Right lobe of liver (tissue), 6 donors: Measurements from ENCODE around the gene RASGRF2. TPM values are rescaled to one million over a fixed set of nuclear protein-coding genes. Genes with fewer than 3 reads are reported as not detected.

ENCODE experiments used
- ATAC-seq, 4 donors: fragments of 200-7000 bp; cut with Tn5 transposase; one replicate each; pipeline ENCODE4 v1.9.1; 2020; ENCODE audit warnings: mild to moderate bottlenecking in 4 of 4, moderate library complexity in 4 of 4
- DNase-seq, 3 donors: peaks; one replicate each; pipeline ENCODE4 v3.0.0-alpha.2; 2020
- H3K27ac ChIP-seq, 3 donors: fragments of 200-600 bp; one replicate each; pipeline ENCODE4 v1.8.0; 2022
- H3K27me3 ChIP-seq, 2 donors: fragments of 200-600 bp; one replicate each; pipeline ENCODE4 v1.8.0; 2022
- H3K36me3 ChIP-seq, 4 donors: fragments of 200-600 bp; sonication (generic) in 1 of 4; one replicate each; pipeline versions ENCODE4 v1.5.1 to v1.8.0; 2017 to 2022; ENCODE audit warnings: control low read depth in 1 of 4
- H3K4me1 ChIP-seq, 4 donors: fragments of 200-600 bp; sonication (generic) in 1 of 4; one replicate each; pipeline versions ENCODE4 v1.5.1 to v1.8.0; 2017 to 2022; ENCODE audit warnings: control low read depth in 1 of 4
- H3K4me3 ChIP-seq, 3 donors: fragments of 200-600 bp; one replicate each; pipeline ENCODE4 v1.8.0; 2022
- H3K9me3 ChIP-seq, 4 donors: fragments of 200-600 bp; sonication (generic) in 1 of 4; one replicate each; pipeline versions ENCODE4 v1.5.1 to v1.8.0; 2017 to 2022; ENCODE audit warnings: control low read depth in 1 of 4
- CTCF ChIP-seq, 4 donors: fragments of 200-600 bp in 3 of 4; fragments of 450-650 bp in 1 of 4; IDR thresholded peaks; one replicate each; pipeline versions ENCODE4 v1.5.1 to v1.8.0; 2016 to 2022; ENCODE audit warnings: antibody characterized with exemption in 4 of 4, mild to moderate bottlenecking in 2 of 4
- POLR2A ChIP-seq: fragments of 450-650 bp; IDR thresholded peaks from one replicate; pipeline ENCODE4 v1.6.1; 2017; ENCODE audit warnings: antibody characterized with exemption, mild to moderate bottlenecking
- WGBS: methylation state at CpG from one replicate; pipeline ENCODE4 v1.1.6; 2018; ENCODE audit warnings: low coverage, low lambda C conversion rate; ENCODE audit not compliant: insufficient coverage; ENCODE audit errors: missing lambda C conversion rate; 5-methylcytosine and 5-hydroxymethylcytosine counted together
- intact Hi-C, 2 donors: fragments of 100-400 bp; cut with DNase I; formaldehyde crosslinking; loops; one replicate each; pipeline versions ENCODE4 v1.11.2 to v1.14.1; 2022
- total RNA-seq, 6 experiments: library from RNA; depleted of rRNA in 2 of 6; stranded (reverse); fragments of >200 nt in 2 of 6; fragmentation: NEBNext Ultra II Directional in 3 of 6; extraction: Animal tissue kit (Norgen Biotek cat#: 25700) in 3 of 6; gene quantifications; one replicate each; pipeline versions ENCODE4 v1.1.0 to v1.2.4, GENCODE V29; 2016 to 2023
- donor health status: DM: no; HTN: yes; CAD: no.
- donor health status: DM: no; HTN: no; CAD: no.
- donor health status: DM: no; HTN: no; CAD: no.
- donor health status: DM: no; HTN: yes; CAD: no.
- donor health status: DM: no; HTN: yes; CAD: no.

The RASGRF2 gene
- total RNA-seq, 6 experiments from 2014 or later: 0.20 to 0.61 (median 0.36) TPM

DNA sequence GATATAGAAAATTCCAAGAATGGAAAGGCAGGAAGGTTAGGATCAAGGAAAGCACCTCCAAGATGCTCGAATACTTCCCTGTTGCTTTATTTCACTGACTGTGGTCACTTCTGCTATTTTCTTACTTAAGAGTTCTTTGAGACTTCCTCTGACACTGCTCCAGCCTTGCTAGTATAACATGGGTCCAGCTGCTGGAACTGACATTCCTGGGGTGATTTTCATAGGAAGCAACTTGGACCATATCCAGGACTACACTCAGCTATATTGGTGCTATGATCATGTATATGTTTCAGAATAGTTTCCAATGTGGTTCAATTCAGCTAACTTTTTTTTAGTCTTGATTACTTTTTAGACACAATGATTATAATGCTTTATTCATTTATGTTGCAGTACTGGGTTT, 191.4 kb downstream of the RASGRF2 start:
- Histone ChIP-seq H3K27me3 (no peaks in the 10 kb centered on the region), H3K27ac (no peak overlapping the region), H3K4me1 (no peaks in the 10 kb centered on the region), H3K9me3 (no peaks in the 10 kb centered on the region), H3K36me3 (no peaks in the 10 kb centered on the region), H3K4me3 (no peak overlapping the region)
- 42% methylated on average over 1 of the region's 1 CpG for WGBS
- intact Hi-C loops: no loop called here
- ATAC-seq (no peak), DNase-seq (no peak)
- TF ChIP-seq POLR2A (no peak), CTCF (IDR thresholded peaks at IDR 0.05) (no peak)

- Histone ChIP-seq H3K4me3 (no peak overlapping the region), H3K9me3 (no peaks in the 10 kb centered on the region), H3K4me1 (no peaks in the 10 kb centered on the region), H3K36me3 (no peaks in the 10 kb centered on the region), H3K27me3 (no peaks in the 10 kb centered on the region), H3K27ac (no peak overlapping the region)
- intact Hi-C loops: no loop called here
- DNase-seq (no peak), ATAC-seq (no peak)
- TF ChIP-seq CTCF (IDR thresholded peaks at IDR 0.05): no peak
- TF ChIP-seq POLR2A: no peak
Measured at GRCh38 chr5:81154725-81155124, 194.6 kb downstream of the RASGRF2 start.

GRCh38 chr5:81156732-81157131, 196.6 kb downstream of the RASGRF2 start:
- Histone ChIP-seq H3K9me3 (no peaks in the 10 kb centered on the region), H3K27ac (no peak overlapping the region), H3K4me1 (peaks cover 0 to 9% (median 0%) of the 10 kb centered on the region in 4 donors), H3K4me3 (no peak overlapping the region), H3K27me3 (no peaks in the 10 kb centered on the region), H3K36me3 (no peaks in the 10 kb centered on the region)
- WGBS: 90% methylated on average over 6 of the region's 6 CpGs
- intact Hi-C loops: no loop called here
- TF ChIP-seq POLR2A: no peak
- no peak for TF ChIP-seq CTCF (IDR thresholded peaks at IDR 0.05)
- ATAC-seq (no peak), DNase-seq (no peak)

DNA sequence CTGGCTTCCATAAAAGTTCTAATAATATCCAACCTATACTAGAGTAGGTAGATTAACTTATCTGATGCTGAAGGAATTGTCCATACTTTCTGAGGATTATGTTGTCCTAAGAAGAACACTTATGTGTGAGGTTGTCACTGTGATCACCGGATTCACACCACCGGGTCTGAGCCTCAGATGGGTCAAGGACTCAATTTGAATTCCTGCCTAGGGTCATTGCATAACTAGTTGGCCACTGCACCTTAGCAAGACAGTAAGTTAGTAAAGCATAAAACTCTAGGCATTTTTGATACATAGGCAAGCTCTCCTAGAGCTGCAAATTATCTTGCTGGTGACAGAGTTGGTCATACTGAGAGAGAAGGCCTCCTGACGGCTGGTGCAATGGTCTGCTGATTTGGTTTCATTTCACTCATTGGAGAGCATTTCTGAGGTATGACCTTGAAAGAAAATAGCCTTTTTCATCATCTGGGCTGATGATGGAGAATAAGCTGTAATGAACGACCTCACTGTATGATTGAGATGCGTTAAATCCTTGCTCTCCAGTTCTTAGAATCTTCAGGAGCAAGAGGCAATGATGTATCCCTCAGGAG, 200.9 kb downstream of the RASGRF2 start:
- Histone ChIP-seq H3K36me3 (no peaks in the 10 kb centered on the region), H3K27me3 (no peaks in the 10 kb centered on the region), H3K27ac (no peak overlapping the region), H3K9me3 (no peaks in the 10 kb centered on the region), H3K4me3 (no peak overlapping the region), H3K4me1 (peaks cover 0 to 9% (median 0%) of the 10 kb centered on the region in 4 donors)
- TF ChIP-seq CTCF (IDR thresholded peaks at IDR 0.05) (no peak), POLR2A (no peak)
- 64% methylated on average over 5 of the region's 5 CpGs for WGBS
- DNase-seq (peak in 1 of 3 donors; percentile 60), ATAC-seq (peak; percentile 77 to 87 (median 78))
- intact Hi-C loops: no loop called here

DNA sequence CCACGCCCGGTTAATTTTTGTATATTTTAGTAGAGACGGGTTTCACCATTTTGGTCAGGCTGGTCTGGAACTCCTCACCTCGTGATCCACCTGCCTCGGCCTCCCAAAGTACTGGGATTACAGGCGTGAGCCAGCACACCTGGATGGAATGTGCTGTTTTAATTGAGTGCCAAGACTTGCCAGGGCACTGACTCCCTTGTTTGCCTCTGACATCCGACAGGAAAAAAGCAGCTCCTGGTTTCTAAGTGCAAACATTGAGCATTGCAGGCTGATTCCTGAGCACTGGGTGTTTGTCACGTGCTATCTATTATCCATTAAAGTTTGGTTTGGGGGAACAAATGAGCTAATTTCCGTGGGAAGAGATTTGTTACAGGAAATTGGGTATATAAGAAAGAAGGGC, 202.3 kb downstream of the RASGRF2 start:
- no peak for DNase-seq
- ATAC-seq: peak in 3 of 4 donors; percentile 35 to 60 (median 43)
- no peaks in the 10 kb centered on the region for H3K36me3 ChIP-seq
- H3K4me1 ChIP-seq: peaks cover 0 to 9% (median 0%) of the 10 kb centered on the region in 4 donors
- no peak overlapping the region for H3K4me3 ChIP-seq
- H3K27me3 ChIP-seq: no peaks in the 10 kb centered on the region
- no peak overlapping the region for H3K27ac ChIP-seq
- no peak for TF ChIP-seq POLR2A
- TF ChIP-seq CTCF (IDR thresholded peaks at IDR 0.05): no peak
- 42% methylated on average over 9 of the region's 9 CpGs for WGBS
- intact Hi-C loops: no loop called here
- no peaks in the 10 kb centered on the region for H3K9me3 ChIP-seq
